ENCODE measurements around the gene DPEP1.
"Not testable (repeated sequence)": the region's sequence is repeated elsewhere in the genome, so short reads cannot be mapped to it uniquely, and the experiment has no call there.

The DPEP1 gene

GRCh38 chr16:89653656-89654295 is 40.3 kb downstream of the DPEP1 start:
- DNase-seq = no peak

GRCh38 chr16:89655062-89655643 is 41.7 kb downstream of the DPEP1 start:
- no peak for DNase-seq

GRCh38 chr16:89656435-89657121 is 43.1 kb downstream of the DPEP1 start:
- no peak for DNase-seq

DNA sequence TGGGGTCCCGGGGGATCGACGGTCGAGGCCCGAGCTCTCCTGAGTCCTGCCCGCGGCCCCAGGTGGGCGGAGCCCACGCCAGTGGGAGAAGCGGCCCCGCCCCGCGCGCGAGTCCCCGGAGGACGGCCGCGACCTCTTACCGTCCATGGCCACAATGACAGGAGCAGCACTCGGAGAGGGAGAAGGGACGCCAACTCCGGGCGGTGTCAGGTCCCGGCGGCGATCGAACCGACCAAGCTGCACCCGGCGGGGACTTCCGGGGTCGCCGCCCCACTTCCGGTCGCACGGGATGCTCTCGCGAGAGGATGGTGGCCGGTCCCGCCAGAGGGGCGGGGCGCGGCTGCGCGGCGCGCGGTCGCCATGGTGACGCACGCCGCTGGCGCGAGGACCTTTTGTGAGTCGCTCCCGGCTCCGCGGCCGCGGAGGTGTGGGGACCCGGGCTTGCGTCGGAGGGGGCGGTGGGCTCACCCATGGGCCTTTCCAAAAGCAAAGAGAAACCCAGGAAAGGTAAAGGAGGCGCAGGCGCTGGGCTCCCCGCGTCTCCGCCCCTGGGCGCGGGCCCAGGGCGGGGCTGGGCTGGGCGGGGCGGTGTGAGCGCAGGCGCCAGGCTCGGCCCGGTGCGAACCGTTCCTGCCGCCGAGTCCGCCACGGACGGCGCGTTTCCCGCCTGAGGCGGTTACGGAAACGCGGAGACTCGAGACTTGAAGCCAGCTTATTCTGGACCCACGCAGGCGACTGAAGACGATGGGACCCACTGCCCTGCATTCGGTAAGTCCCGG is 44.2 kb downstream of the DPEP1 start, which contains the start of the genes CHMP1A and SPATA33:
CHMP1A (minus strand) TSS at position 267 of the 779 bp plus-strand sequence; CDS start at position 147, 120 bp downstream.
SPATA33 (plus strand) TSS at position 395 of the 779 bp plus-strand sequence; CDS start at position 471, 76 bp downstream.
- DNase-seq = peak; percentile 87

GRCh38 chr16:89658221-89658879 is 44.9 kb downstream of the DPEP1 start:
- DNase-seq = no peak

- no peak for DNase-seq
Measured at GRCh38 chr16:89660146-89660545, 46.7 kb downstream of the DPEP1 start.

- no peak for DNase-seq
Measured at GRCh38 chr16:89661215-89661614, 47.8 kb downstream of the DPEP1 start.

DNA sequence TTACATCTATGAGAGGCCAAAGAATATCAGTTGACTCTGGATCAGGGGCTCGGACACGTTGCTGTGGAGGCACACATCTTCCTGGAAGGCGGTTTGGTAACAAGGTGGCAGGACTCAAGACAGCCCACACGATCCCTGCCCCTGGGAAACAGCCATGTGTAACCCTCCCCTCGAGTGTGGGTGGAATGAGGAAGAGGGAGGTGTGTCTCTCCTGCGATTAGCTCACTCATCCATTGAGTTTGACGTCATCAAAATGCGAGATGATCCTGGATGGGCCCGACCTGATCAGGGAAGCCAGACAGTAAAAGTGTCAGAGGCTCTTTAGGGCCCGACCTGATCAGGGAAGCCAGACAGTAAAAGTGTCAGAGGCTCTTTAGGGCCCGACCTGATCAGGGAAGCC is 50.8 kb downstream of the DPEP1 start:
- DNase-seq = not testable (repeated sequence)

- DNase-seq = peak; percentile 42
Measured at GRCh38 chr16:89667000-89667399, 53.6 kb downstream of the DPEP1 start.

GRCh38 chr16:89667633-89668032 is 54.2 kb downstream of the DPEP1 start:
- DNase-seq = no peak

GRCh38 chr16:89668790-89669158 is 55.3 kb downstream of the DPEP1 start:
- no peak for DNase-seq

GRCh38 chr16:89669755-89670154 is 56.3 kb downstream of the DPEP1 start:
- DNase-seq = no peak

- DNase-seq = no peak
Measured at GRCh38 chr16:89670496-89671431, 57.3 kb downstream of the DPEP1 start.

DNA sequence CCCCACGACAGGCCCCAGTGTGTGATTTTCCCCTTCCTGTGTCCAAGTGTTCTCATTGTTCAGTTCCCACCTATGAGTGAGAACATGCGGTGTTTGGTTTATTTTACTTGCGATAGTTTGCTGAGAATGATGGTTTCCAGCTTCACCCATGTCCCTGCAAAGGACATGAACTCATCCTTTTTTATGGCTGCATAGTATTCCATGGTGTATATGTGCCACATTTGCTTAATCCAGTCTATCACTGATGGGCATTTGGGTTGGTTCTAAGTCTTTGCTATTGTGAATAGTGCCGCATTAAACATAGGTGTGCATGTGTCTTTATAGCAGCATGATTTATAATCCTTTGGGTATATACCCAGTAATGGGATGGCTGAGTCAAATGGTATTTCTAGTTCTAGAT is 58.1 kb downstream of the DPEP1 start:
- not testable (repeated sequence) for DNase-seq

DNA sequence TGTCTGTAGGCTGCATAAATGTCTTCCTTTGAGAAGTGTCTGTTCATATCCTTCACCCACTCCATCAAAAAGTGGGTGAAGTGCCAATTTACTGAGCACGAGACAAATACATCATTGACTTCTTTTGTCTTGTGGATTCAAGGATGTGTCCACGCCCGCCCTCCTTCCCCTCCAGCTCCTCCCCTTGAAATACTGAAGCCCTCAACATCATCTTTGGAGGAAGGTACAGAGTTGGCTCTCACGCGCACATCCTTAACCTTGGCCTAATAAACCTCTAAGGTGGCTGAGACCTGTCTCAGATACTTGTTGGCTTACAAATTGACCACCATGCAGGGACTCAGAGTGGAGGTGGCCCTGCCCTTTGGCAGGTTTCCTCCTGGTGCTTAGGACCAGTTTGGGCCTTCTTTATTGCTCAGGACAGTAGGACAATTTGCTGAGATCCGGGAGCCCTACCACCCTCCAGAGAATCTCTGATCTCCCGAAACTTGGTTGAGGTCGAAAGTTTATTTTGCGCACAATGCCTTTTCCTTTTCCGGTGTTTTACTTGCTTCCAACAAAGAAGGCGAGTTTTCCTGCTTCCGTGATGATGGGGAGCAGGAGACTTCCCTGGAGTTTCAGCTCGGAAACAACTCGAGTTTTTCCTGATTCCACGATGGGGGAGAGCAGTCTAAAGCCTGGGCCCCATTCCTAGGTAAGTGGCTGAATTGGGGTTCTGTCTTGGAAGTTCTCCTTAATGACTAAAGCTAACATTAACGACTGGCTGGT is 58.9 kb downstream of the DPEP1 start:
- DNase-seq = no peak

DNA sequence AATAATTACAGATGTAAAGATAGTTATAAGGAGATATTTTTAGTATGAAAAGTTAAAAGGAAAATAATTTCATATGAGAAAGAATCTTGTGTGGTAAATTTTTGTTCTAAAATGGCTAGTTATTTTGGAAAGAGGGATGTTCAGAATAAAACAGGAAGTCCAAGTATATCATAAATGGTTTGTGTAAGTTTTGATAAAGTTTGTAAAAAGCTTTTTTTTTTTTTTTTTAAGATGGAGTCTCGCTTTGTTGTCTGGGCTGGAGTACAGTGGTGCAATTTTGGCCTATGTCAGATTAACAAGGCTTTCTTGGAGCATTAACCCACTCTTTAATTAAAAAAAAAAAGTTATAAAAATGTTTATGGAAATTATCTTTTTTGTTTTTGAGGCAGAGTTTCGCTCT is 64.8 kb downstream of the DPEP1 start:
- DNase-seq = no peak

DNA sequence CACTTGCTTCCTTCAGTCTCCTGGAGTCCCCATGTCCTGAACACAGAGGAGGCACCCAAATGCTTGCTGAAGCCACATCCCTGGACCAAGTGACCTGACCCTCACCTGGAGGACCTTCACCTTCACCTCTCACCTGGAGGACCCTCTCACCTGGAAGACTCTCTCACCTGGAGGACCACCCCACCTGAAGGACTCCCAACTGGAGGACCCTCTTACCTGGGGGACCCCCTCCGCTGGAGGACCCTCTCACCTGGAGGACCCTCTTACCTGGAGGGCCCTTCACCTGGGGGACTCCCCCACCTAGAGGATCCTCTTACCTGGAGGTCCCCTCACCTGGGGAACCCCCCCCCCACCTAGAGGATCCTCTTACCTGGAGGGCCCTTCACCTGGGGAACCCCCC is 72.5 kb downstream of the DPEP1 start:
- no peak for DNase-seq

- DNase-seq = peak; percentile 89
Measured at GRCh38 chr16:89686520-89687091, 73.2 kb downstream of the DPEP1 start, which contains the start of gene CDK10. TSS of gene CDK10 (plus strand) at chr16:89686689. CDS start at chr16:89686711, 22 bp downstream.

DNA sequence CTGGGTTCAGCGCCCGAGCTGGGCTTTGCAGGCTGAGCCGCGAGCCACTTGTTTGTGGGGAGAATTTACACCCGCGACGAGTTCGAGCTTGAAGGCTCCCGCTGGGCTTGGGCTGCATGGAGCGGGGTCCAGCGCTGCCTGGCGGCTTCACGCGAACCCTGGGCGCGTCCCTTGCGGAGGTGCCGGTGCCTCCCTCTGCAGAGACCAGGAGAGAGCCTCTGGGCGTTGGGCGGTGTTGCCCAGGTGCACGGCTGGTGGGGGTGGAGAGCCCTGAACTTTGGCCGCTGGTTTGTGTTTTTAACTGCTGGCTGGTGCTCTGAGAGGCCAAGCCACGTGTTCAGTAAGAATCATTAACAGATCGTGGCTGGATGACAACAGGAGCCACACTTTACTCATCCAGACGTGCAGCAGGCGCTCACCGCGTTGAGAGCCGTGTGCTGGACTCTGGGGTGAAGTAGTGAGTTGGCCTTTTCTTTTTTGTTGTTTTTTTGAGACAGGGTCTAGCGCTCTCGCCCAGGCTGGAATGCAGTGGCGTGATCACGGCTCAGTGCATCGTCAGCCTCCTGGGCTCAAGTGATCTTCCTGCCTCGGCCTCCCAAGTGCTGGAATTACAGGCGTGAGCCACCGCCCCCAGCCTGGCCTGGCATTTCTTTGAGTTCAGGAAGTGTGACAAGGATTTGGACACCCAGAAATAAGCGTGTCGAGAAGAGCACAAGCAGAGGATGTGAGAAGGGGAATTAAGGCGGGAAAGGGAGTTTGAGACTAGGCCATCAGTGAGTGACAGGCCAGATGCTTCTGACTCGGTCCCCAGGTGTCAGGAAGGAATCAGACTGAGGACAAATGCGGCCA is 73.9 kb downstream of the DPEP1 start:
- DNase-seq = peak; percentile 33
